Stimulated activated naive CD8-positive, alpha-beta T cell treated with anti-CD3 and anti-CD28 coated beads, Interleukin-15, amount 100 ng/mL, for 72 hours (primary cell): Measurements from ENCODE around the gene E2F1.

ENCODE experiments used
- ATAC-seq: fragments of 150-1000 bp; cut with Tn5 transposase; 2 replicates; pipeline ENCODE4 v1.10.0; 2021; ENCODE audit warnings: mild to moderate bottlenecking, moderate library complexity
- DNase-seq, 2 donors: peaks; one replicate each; pipeline ENCODE4 v3.0.0; 2021 to 2022
- H3K27ac Mint-ChIP-seq, 2 donors: one replicate each; pipeline ENCODE4 v1.8.0; 2022; ENCODE audit warnings: mild to moderate bottlenecking in 2 of 2, mixed read lengths in 2 of 2, moderate library complexity in 2 of 2
- H3K27me3 Mint-ChIP-seq: one replicate; pipeline ENCODE4 v1.8.0; 2022; ENCODE audit warnings: mixed read lengths
- H3K4me1 Mint-ChIP-seq: one replicate; pipeline ENCODE4 v1.8.0; 2022; ENCODE audit warnings: mild to moderate bottlenecking, mixed read lengths
- H3K4me3 Mint-ChIP-seq, 2 donors: one replicate each; pipeline ENCODE4 v1.8.0; 2022; ENCODE audit warnings: mild to moderate bottlenecking in 2 of 2, mixed read lengths in 2 of 2, moderate library complexity in 1 of 2
- H3K9me3 Mint-ChIP-seq, 2 donors: one replicate each; pipeline ENCODE4 v1.8.0; 2022; ENCODE audit warnings: mixed read lengths in 2 of 2

The E2F1 gene

DNA sequence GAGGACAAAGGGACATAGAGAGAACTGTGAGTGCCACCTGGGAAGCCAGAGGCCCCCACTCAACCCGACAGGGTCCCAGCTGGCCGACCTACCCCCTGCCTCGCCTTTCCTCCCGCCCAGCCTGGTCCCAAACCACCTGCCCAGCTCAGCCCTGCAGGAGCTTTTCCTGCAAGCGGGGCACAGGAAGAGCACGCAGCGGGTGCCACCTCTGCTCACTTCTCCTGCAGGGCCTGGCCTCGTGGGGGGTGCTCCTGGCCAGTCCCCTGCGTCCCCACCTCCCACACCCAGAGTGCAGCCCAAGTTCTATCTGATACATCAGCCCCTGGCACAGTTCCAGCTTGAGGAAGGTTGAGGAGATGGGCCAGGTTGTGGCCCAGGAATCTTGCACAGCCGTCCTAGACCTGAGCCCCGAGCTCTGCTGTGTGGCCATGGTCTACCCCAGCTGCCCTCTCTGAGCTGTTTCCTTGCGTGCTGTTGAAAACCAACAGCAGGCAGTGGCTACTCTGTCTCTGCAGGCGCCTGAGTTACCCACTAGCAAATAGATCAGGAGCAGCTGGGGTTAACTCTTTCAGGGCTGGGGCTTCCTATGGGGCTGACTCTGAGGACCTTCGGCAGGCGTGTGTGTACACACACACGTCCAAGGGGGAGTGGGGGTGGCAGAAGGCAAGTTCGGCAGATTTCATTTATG is 13.6 kb downstream of the E2F1 start:
- Mint-ChIP-seq H3K9me3 (no peaks in the 10 kb centered on the region), H3K4me3 (peak overlapping the region; percentile 85 to 86), H3K4me1 (peaks cover 63% of the 10 kb centered on the region), H3K27ac (peak overlapping the region in 1 of 2 donors; percentile 87), H3K27me3 (no peaks in the 10 kb centered on the region)
- ATAC-seq = no peak
- no peak for DNase-seq

DNA sequence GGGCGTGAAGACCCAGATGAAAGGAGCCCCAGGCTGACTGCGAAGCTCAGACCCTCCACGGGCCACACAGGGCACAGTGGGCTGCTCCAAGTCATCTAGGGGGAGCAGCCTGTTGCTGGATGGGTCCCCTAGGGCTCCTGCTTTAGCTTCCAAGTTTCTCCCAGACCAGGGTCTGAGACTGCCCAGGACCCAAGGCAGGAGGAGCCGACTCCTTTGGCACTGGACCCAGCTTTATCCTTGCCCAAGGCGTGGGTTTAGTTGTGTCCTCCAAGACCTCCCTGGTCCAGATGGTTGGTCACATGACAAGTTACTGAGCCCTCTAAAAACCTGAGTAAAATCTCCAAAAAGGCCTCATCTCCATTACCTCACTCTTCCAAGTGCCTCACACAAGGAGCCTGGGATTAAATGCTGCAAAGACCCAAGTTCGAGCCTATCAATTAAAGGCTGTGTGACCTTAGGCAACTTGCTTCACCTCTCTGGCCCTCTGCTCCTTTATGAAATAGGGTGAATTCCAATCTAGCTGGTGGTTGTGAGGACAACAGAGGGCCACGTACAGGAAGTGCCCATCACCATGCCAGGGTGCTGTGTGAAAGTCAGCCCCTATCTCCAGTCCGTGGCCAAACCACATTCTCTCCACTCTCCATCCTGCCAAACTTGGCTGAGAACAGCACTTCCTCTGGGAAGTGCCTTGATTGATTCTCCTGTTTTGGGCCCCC is 14.5 kb downstream of the E2F1 start:
- Mint-ChIP-seq H3K9me3 (no peaks in the 10 kb centered on the region), H3K4me1 (peaks cover 66% of the 10 kb centered on the region), H3K4me3 (no peak overlapping the region), H3K27ac (no peak overlapping the region), H3K27me3 (no peaks in the 10 kb centered on the region)
- DNase-seq = no peak
- no peak for ATAC-seq

DNA sequence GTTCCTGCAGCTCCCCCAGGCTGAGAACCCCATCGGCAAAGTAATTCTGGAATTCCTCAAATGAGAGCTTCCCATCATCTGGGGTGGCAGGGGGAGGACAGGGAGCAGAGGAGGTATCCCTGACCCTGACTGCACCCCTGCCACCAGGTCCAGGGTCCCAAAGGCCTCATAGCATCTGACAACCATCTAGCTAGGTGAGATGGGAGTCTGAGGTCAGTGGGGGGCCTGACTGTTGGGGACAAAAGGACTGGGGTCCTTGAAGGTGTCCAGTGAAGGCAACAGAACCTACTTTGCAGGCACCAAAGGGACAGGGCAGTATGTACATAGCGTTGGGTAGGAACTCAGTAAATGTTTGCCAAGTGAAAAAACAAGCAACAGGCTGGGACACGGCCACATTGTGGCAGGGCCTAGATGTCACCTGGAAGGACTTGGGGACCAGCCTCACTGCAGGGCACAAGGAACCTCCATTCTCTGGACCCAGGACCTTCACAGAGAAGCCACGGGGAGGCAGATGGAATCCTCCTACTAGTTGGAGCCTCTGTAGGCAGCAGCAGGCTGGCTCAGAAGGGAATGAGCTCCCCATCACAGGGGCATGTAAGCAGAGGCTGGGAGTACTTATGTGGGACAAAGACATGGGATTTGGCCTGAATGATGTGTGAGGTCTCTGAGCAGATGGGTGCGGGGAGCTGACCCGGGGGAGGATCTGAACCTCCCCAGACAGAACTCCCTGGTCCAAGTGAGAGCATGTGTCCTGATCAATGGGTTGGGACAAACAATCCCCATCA is 15.3 kb downstream of the E2F1 start:
- Mint-ChIP-seq H3K27me3 (no peaks in the 10 kb centered on the region), H3K27ac (no peak overlapping the region), H3K4me3 (no peak overlapping the region), H3K9me3 (no peaks in the 10 kb centered on the region), H3K4me1 (peaks cover 66% of the 10 kb centered on the region)
- no peak for DNase-seq
- ATAC-seq = no peak

DNA sequence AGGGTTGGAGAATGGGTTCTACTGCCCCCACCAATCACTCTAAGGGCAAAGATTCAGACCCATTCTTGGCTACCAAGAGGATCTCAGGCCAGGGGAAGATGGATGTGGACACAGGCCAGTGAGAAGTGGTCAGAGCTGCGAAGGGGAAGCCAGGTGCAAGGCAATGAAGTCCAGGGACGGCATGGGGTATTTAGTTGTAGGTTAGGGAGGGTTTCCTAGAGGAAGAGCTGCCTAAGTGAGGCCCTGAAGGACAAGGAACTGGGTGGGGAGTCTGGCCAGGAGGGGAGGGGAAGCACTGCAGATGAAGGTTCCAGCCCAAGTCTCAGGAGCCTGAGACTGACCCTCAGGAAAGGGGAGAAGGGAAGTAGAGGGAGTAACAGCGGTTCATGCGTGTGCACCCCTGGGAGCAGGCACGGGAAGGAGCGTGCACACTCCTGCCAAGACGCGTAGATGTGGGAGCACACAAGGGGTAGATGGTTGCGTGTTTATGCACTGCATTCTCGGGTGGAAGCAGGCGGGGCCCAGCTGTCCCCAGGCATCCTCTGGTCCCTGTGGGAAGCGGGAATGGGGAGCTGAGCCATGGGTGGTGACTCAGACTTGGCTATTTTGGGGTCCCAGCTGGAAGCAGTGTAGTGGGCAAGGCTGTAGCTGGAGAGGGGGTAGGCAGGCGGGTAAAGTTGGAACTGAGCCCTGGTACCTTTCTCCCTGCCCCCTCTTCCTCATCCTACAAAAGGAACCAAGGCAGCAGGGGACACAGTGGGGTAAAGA is 16.1 kb downstream of the E2F1 start:
- Mint-ChIP-seq H3K9me3 (no peaks in the 10 kb centered on the region), H3K4me1 (peaks cover 66% of the 10 kb centered on the region), H3K27me3 (no peaks in the 10 kb centered on the region), H3K4me3 (no peak overlapping the region), H3K27ac (peak overlapping the region in 1 of 2 donors; percentile 81)
- DNase-seq (no peak), ATAC-seq (no peak)

DNA sequence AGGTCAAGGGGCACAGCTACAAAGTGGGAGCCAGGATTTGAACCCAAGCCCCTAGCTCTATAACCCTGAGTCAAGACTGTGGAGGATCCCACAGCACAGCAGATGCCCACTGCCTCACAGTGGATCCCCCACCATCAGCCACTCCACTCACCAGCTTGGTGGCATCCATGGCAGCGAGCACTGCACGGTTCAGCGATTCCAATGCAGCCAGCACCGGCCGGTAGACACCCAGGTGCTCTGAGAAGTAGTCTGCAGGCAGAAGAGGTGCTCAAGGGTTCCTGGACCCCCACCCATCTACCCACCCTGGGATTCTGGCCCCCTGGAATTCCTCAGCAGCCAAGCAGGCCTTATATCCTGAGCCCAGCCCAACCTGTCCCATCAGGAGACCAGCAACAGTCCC is 17.0 kb downstream of the E2F1 start:
- no peaks in the 10 kb centered on the region for H3K9me3 Mint-ChIP-seq
- DNase-seq = no peak
- no peaks in the 10 kb centered on the region for H3K27me3 Mint-ChIP-seq
- H3K4me3 Mint-ChIP-seq = no peak overlapping the region
- no peak for ATAC-seq
- H3K27ac Mint-ChIP-seq = peak overlapping the region in 1 of 2 donors; percentile 81
- peaks cover 69% of the 10 kb centered on the region for H3K4me1 Mint-ChIP-seq

DNA sequence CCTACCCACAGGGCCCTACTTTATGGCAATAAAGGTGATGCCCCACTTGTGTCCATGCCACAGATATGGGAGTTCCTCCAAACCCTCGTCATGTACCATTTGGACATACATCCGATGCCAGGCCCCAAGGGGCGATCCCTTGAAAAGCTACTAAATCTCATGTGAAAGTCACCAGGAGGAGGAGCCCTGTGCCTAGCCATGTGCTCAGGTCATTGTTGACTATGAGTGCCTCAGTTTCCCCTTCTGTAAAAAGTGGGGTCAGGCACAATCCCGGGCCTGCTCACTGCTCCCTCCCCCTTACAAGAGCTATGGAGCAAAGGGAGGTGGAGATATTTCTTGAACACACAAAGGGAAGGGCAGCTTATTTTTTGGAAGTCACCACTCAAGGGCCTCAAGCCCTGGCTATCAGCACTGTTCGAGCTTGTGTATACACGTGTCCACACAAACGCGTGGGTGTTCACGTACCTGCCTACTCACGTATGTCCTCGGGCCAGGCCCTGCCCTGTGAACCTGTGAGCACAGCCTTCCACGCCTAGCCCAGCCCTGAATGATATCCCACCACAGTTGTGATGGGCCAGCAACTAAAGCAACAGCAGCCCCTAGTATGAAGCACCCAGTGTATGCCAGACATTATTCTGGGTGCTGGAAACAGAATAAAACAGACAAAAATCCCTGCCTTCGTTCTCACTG is 17.6 kb downstream of the E2F1 start:
- DNase-seq = no peak
- Mint-ChIP-seq H3K9me3 (no peaks in the 10 kb centered on the region), H3K27me3 (no peaks in the 10 kb centered on the region), H3K27ac (no peak overlapping the region), H3K4me1 (peaks cover 66% of the 10 kb centered on the region), H3K4me3 (peak overlapping the region; percentile 92 to 99)
- ATAC-seq = no peak

DNA sequence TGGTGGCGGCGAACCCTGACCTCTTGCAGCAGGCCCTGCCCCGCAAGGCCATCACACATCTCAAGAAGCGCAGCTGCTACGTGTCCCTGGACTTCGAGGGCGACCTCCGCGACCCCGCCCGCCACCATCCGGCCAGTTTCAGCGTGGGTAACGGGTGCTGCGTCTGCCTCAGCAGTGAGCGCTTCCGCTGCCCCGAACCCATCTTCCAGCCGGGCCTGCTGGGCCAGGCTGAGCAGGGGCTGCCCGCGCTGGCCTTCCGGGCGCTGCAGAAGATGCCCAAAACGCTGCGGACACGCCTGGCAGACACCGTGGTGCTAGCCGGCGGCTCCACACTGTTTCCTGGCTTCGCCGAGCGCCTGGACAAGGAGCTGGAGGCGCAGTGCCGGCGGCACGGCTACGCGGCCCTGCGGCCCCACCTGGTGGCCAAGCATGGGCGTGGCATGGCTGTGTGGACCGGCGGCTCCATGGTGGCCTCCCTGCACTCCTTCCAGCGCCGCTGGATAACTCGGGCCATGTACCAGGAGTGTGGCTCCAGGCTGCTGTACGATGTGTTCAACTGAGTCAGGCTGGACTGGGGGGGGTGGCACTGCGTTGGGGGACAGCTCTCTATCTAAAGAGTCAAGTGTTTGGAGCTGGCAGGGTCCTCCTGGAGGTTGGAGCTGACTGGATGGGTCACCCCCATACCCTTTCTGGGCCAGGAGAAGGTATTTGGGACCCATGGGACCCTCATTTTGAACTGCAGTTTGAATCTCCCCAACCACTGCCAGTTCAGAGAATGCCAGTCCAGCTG is 18.3 kb downstream of the E2F1 start:
- Mint-ChIP-seq H3K9me3 (no peaks in the 10 kb centered on the region), H3K4me1 (peaks cover 61% of the 10 kb centered on the region), H3K27ac (peak overlapping the region; percentile 58 to 85), H3K27me3 (no peaks in the 10 kb centered on the region), H3K4me3 (peak overlapping the region; percentile 92 to 99)
- ATAC-seq (peak; percentile 73), DNase-seq (peak; percentile 84 to 86)

DNA sequence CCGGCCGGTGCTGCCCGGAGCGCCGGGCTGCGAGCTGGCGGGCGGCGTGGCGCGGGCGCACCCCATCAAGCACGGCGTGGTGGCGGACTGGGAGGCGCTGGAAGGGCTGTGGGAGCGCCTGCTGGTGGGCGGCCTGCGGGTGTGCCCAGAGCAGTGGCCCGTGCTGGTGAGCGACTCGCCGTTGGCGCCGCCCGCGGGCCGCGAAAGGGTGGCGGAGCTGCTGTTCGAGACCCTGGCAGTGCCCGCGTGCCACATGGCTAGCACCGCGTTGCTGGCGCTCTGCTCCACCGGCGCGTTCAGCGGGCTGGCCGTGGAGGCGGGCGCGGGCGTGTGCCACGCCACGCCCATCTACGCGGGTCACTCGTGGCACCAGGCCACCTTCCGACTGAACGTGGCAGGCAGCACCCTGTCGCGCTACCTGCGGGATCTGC is 18.9 kb downstream of the E2F1 start:
- Mint-ChIP-seq H3K9me3 (no peaks in the 10 kb centered on the region), H3K4me1 (peaks cover 59% of the 10 kb centered on the region), H3K27ac (peak overlapping the region; percentile 58 to 85), H3K27me3 (no peaks in the 10 kb centered on the region), H3K4me3 (peak overlapping the region; percentile 92 to 99)
- peak; percentile 41 for ATAC-seq
- DNase-seq = peak; percentile 64 to 66

DNA sequence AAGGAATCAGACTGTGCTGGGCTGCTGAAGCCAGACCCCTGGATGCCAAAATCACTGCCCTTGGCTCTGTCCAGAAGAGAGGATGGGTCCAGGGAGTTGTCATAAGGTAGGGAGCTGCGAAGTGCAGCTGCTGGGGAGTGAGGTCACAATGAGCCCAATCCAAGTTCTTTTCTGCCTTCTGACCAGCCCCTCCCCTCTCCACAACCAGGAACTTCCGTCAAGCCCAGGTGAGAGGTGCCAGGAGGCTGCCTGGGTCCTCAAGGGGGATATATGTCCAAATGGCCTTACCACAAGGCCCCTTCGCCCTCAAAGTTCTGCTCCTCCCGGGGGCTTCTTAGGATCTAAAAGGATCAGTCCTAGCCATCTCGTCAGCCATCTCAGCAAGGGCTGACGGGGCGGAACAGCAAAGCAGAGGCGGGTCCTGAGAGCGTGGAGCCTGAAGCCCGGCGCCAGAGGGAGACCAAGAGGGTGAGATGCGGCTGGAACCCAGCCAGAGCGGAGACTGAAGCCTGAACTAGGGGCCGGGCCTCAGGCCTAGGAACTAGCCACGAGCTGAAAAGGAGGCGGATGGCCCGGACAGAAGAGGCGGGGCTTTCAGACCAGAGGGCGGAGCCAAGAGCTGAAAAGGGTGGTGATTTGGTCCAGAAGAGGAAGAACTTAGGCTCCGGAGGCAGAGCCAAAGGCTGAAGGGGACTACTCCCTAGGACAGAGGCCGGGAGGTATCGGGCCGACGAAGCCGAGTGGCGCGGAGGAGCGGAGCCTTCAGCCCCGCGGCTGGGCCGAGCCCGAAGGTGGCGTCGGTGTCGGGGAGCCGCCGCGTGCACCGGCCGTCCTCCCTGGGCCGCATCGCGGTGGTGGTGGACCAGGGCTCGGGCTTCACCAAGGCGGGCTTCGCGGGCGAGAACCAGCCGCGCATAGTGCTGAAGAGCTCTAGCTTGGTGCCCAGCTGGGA is 19.6 kb downstream of the E2F1 start, which contains the start of gene ACTL10:
Gene ACTL10 (plus strand): TSS at position 651 of the 952 bp plus-strand sequence. CDS start 555 bp downstream, outside the sequence.
- H3K9me3 Mint-ChIP-seq = no peaks in the 10 kb centered on the region
- H3K4me3 Mint-ChIP-seq = peak within 1 kb of the TSS; percentile 92 to 99
- DNase-seq (peak; percentile 82 to 90), ATAC-seq (peak; percentile 62)
- H3K27ac Mint-ChIP-seq = peak within 1 kb of the TSS; percentile 87 to 97
- H3K4me1 Mint-ChIP-seq = peaks cover 62% of the 10 kb centered on the region
- no peaks in the 10 kb centered on the region for H3K27me3 Mint-ChIP-seq

DNA sequence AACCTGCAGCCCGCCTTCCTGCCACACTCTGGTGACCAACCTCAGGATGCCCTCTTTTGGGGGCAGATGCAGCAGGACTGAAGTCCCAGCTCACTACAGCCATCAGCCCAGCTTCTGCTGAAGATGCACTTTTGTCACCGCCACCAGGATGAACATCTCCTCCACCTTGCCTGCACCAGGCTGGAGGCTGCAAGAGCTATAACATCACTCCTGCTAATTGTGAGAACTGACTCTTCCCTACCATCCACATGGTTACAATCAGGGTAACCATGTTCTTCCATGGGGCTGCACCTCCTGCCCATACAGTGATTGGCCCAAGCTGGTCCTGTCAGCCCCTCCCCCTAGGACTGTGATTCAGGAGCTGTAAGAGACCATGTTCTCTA is 21.4 kb downstream of the E2F1 start:
- Mint-ChIP-seq H3K4me1 (peaks cover 57% of the 10 kb centered on the region), H3K27ac (peak overlapping the region; percentile 41 to 93), H3K9me3 (no peaks in the 10 kb centered on the region), H3K4me3 (peak overlapping the region; percentile 77 to 80), H3K27me3 (no peaks in the 10 kb centered on the region)
- ATAC-seq (no peak), DNase-seq (no peak)

DNA sequence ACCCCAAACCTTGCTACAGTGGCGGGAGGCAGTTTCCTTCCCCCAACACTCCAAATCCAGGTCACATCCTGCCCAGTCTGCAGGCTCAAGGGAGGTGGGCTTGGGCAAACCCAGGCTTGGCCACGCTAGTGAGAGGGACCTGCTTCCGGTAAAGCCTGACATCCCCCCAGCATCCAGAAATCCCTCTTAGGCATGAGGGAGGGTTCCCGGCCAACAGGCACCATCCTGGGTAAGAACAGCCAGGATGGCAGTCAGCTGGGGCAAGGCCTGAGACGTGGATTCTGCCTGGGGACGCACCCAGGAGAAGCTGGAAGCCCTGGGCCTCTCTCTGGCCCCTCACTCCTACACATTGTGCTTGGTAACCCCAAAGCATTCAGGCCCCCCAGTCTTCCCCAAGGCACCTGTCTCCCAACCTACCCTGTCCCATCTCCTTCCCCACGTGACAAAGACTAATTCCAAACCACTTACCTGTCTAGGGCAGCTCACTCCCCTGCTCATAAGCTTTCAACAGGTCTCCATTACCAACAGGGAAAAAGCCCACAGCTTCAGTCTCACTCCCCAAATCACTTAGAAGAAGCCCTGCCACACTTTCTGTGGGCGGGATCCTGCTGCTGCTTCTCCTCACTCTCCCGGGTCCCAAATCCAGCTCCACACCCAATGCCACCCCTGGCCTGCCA is 22.0 kb downstream of the E2F1 start:
- Mint-ChIP-seq H3K9me3 (no peaks in the 10 kb centered on the region), H3K27ac (peak overlapping the region; percentile 41 to 93), H3K27me3 (no peaks in the 10 kb centered on the region), H3K4me1 (peaks cover 55% of the 10 kb centered on the region), H3K4me3 (peak overlapping the region; percentile 77 to 80)
- DNase-seq (no peak), ATAC-seq (no peak)

DNA sequence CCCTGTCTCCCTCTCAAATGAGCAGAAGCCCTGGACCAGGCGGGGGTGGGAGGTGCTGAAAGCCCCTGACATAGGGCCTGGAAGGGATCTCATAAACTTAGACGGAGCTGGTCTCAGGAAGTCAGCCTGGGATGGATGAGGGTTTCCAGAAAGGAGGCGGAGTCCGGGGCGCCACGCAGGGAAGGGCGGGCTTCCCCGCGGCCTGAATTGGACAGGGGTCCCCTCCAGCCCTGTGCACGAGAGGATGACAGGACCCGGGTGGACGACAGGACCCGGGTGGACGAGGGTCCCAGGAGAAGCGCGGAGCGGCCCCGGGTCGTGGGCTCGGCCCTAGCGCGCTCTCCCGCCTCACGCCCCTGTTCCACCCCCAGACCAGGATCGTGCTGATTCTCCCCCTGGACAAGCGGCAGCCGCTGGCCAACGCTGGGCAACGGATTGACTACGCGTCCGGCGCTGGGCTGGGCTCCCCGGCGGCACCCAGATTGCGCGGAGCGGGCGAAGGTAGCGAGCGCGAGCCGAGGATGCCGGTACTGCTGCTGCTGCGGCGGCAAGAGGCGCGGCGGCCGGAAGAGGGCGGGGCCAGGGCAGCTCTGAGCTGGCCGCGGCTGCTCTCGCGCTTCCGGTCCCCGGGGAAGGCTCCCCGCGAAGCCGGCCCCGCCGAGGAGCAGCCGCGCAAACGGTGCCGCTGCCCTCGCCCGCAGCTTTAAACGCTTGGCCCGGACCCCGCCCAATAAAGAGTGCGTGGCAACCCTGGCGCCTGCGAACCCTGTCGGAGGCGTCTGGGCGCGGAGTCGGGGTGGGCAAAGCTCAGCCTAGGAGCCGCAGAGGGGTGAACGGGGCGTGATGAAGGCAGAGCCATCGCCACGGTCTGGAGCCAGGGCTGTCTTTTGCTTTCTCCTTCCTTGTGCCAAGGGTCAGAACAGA is 22.8 kb downstream of the E2F1 start:
- Mint-ChIP-seq H3K27ac (peak overlapping the region; percentile 74 to 95), H3K4me1 (peaks cover 50% of the 10 kb centered on the region), H3K27me3 (no peaks in the 10 kb centered on the region), H3K4me3 (peak overlapping the region; percentile 77 to 80), H3K9me3 (no peaks in the 10 kb centered on the region)
- ATAC-seq (peak; percentile 74), DNase-seq (peak; percentile 83 to 86)
